ENCODE measurements around the gene KCND3.

Gene KCND3

DNA sequence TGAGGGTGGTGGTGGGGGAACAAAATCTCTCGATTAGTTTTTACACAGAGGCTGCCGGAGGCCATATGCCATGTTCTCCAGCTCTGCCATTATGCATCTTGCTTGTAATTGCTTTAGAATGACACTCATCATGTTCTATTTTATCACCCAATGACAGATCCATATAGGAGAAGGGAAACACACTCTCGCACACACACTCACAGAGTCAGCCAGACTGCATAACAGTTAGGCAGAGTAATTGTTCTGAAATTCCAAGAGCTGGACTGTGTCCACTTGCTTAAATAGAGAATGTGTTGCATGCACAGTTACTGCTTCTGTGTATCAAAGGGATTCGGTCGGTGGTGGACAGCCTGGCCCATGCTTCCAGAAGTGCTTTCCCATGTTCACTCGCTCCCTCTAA lies 30.6 kb downstream of the KCND3 start:
- DNase-seq (ENCODE audit: low spot score): no peak

DNA sequence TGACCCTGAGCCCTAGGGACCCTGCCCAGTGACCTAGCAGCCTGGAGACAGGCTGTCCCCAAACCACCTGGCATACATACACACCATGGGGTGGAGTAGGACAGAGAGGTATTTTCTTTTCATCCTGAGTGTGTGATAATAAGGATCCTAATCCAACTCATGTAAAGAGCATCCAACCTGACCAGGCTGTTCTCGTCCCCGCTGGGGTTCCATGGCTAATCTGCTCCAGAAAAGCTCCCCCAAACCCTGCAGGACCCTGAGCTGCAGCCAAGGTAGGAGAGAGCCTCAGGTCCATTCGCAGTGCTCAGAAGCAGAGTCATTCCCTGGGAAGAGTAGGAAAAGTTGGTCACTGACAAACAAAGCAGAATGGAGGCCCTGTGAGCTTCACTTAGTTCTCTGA lies 31.4 kb downstream of the KCND3 start:
- no peak for DNase-seq (ENCODE audit: low spot score)

GRCh38 chr1:111956155-111956771 lies 33.2 kb downstream of the KCND3 start:
- no peak for DNase-seq (ENCODE audit: low spot score)

DNA sequence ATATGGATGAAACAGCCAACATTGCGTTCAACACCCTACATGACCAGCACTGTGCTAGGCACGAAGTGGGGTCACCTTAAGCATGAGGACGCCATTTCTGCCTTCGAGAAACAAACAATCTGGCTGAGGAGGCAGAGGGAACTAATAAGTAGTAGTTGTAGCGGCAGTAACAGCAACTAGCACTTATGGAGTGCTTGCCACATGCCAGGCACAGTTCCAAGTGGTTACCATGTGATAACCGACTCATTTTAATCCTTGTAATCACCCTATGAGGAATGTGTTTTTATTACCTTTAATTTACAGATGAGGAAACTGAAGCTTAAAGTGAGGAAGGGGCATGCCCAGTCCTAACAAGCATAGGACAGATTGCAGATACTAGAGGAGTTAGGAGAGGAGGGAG lies 33.7 kb downstream of the KCND3 start:
- DNase-seq (ENCODE audit: low spot score): no peak

DNA sequence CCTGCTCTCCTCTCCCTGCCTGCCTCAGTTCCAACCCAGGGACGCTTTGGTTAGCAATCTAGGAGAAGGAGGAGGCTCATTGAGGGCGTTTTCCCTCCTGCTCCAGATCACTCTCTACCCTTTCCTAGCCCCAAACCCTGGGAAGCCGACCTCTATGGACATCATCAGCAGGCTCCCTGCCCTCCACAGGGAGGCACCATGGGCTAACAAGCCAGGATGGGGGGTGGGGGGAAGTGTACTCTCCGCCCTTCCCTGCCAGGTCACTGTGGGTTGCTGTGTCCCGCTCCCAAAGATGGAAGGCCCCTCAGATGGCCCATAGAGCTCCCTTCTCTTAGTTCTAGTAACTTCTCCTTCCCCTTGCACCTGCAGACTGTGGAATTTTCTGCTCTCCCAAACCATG lies 35.7 kb downstream of the KCND3 start:
- DNase-seq (ENCODE audit: low spot score): no peak

DNA sequence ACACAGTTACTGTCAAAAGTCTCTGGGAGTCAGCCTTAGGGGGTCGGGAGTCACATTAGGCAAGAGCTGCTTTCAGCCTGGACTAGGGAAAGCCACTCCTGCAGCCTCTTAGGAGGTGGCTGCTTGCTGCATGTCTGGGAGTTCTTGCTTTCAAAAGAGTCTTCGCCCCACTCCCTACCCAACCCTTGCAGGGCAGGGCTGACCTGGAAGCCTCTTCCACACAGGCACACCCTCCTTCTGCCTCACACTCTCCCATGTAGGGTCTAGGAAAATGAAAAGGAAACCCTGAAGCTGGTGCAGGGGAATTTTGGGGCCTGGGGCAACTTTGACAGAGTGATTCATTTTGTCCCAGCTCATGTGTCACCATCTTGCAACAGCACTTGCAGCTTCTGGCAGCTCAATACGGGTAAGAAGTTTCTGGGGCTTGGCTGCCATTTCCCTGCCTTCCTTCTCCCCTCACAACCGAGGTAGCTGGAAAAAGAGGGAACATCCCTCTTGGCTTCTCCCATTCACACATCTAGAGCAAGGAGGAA lies 37.3 kb downstream of the KCND3 start:
- no peak for DNase-seq (ENCODE audit: low spot score)

- DNase-seq (ENCODE audit: low spot score): no peak
Measured at GRCh38 chr1:111948209-111949171, 41.0 kb downstream of the KCND3 start.

GRCh38 chr1:111943846-111944749 lies 45.4 kb downstream of the KCND3 start:
- no peak for DNase-seq (ENCODE audit: low spot score)

GRCh38 chr1:111943066-111943465 lies 46.4 kb downstream of the KCND3 start:
- no peak for DNase-seq (ENCODE audit: low spot score)

DNA sequence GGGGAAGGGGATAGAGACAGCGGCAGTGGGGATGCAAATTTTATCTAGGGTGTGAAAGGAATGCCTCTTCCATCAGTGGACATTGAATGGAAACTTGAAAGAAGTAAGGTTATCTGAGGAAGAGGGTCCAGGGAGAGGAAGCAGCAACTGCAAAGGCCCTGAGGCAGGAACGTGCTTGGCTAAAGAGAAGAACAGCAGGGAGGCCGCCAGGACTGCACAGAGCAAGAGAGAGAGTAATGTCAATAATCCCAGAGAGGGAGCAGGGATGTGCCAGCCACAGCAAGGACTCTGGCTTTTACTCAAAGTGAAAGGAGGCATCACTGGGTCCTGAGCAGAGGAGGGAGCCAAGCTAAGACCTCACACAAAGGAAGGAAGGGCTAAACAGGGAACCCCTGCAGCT lies 50.9 kb downstream of the KCND3 start:
- no peak for DNase-seq (ENCODE audit: low spot score)

DNA sequence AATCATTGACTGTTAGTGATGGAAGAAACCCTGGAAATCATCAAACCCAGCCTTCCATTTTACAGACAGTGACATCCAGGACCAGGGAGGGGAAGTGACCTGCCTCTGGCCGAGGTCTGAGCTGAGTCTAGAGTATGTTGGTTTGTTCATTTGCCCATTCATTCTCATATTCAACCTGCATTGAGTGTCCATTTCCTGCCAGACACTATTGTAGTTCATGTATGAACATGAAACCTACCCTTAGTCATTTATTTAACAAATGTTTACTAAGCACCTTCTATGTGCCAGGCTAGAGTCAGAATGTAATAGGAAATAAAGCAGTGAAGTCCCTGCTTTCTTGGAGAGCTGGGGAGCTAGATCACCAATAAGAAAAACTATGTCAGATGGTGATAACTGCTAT lies 51.3 kb downstream of the KCND3 start:
- DNase-seq (ENCODE audit: low spot score): no peak

DNA sequence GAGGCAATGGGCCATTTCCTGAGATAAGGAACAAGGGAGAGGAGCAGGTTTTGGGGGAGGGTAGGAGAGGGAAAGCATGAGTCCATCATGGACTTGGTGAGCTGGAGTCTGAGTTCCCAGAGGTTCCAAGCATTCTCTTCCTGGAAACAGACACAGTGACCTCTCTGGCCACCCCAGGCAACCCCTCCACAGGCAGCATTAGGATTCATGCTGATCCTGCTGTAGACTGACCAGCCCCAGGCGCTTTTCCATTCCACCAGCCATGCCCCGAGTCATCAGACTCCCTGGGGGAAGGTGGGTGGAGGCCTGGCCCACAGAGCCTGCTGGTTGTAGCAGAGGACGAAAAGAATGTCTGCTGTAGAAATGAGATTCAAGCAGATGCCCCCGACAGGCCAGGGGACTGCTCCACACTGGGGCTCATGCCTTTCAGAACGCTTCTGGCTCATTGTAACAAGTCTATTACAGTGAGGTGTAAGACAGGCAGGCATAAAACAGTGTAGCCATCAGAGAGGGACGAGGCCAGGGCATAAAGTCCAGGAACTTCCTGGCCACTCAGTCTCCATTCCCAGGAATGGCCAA lies 52.2 kb downstream of the KCND3 start:
- no peak for DNase-seq (ENCODE audit: low spot score)

GRCh38 chr1:111934106-111934852 lies 55.2 kb downstream of the KCND3 start:
- DNase-seq (ENCODE audit: low spot score): no peak

DNA sequence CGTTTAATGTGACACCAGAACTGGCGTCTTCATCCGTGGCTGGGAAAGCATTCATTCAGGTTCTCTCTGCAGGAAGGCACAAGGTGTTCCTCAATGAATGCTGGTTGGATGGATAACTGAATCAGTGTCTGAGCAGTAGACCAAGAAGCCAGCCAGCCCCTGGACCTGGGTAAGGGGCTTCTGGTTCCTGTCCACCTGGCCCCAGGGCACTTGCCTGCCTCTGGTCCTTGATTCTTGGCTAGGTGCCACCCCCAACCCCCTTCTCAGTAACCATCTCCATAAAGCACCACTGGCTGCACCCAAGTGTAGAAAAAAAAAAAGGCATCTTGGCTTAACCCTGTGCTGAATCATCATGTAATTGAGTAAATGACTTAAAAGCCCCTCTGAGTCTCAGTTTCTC lies 59.1 kb downstream of the KCND3 start:
- no peak for DNase-seq (ENCODE audit: low spot score)

DNA sequence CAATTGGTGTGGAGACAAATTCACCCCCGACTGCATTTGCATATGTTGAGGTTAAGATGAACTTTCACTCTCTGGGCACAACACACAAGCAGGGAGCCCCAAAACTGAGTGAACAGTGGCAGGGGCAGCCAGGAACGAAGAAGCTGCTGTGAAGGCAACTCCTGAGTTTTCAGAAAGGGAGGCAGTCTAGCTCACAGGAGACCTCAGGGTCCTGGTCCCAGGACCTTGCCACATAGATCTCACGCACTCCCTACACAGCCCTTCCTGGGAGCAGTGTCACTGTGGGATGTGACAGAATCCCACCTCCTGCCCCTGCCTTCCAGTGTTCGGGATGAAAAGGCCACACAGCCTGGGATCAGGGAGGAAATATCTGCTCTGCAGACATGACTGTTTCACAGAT lies 60.9 kb downstream of the KCND3 start:
- DNase-seq (ENCODE audit: low spot score): no peak

GRCh38 chr1:111927652-111928051 lies 61.8 kb downstream of the KCND3 start:
- DNase-seq (ENCODE audit: low spot score): no peak

DNA sequence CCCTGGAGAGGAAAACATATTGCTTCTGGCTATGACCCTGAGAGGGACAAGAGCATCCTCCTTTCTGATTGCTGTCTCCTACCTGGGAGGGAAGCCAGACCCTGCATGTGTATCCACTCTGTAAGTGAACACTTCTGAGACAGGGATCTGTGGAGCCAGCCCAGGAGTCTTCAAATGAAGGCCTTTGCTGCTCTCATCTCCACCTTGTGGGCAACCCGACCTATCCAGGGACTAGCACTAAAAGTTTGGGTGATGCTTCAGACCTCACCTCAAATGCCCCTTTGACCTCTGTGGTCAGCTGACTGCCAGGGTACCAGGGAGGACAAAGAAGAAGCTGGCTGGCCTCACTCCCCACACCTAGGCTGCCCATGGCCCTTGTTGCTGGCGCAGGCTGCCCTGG lies 64.7 kb downstream of the KCND3 start:
- DNase-seq (ENCODE audit: low spot score): no peak

- DNase-seq (ENCODE audit: low spot score): no peak
Measured at GRCh38 chr1:111923766-111924165, 65.7 kb downstream of the KCND3 start.

- DNase-seq (ENCODE audit: low spot score): no peak
Measured at GRCh38 chr1:111921948-111922347, 67.5 kb downstream of the KCND3 start.

GRCh38 chr1:111920221-111921024 lies 69.0 kb downstream of the KCND3 start:
- no peak for DNase-seq (ENCODE audit: low spot score)
